SJSA1 (cell line): Measurements from ENCODE around the gene HSD11B1. TPM values are rescaled to one million over a fixed set of nuclear protein-coding genes. Genes with fewer than 3 reads are reported as not detected.

Source experiments
- DNase-seq, 2 experiments: peaks; one replicate each; pipeline ENCODE4 v3.0.0-alpha.2; 2015 to 2020; ENCODE audit warnings: low spot score in 2 of 2, low read depth in 1 of 2
- H3K27ac ChIP-seq: fragments of 250-450 bp; sonication (Bioruptor Pico); 2 replicates; pipeline ENCODE4 v1.5.1; 2020; ENCODE audit warnings: mild to moderate bottlenecking, moderate library complexity
- H3K27me3 ChIP-seq: fragments of 250-450 bp; sonication (Bioruptor Pico); replicated peaks from 2 replicates; pipeline ENCODE4 v1.5.1; 2020; ENCODE audit warnings: mild to moderate bottlenecking, moderate library complexity
- H3K36me3 ChIP-seq: fragments of 250-450 bp; sonication (Bioruptor Pico); 2 replicates; pipeline ENCODE4 v1.5.1; 2020; ENCODE audit warnings: mild to moderate bottlenecking
- H3K4me1 ChIP-seq: fragments of 250-450 bp; sonication (Bioruptor Pico); replicated peaks from 2 replicates; pipeline ENCODE4 v1.6.1; 2021; ENCODE audit warnings: mild to moderate bottlenecking
- H3K4me3 ChIP-seq: fragments of 250-450 bp; sonication (Bioruptor Pico); 2 replicates; pipeline ENCODE4 v1.5.1; 2020; ENCODE audit warnings: mild to moderate bottlenecking
- H3K9me3 ChIP-seq: fragments of 250-450 bp; sonication (Bioruptor Pico); replicated peaks from 2 replicates; pipeline ENCODE4 v1.5.1; 2020; ENCODE audit warnings: mild to moderate bottlenecking
- total RNA-seq: library from RNA; depleted of rRNA; stranded (reverse); fragments of >200 nt; shearing (Covaris generic); gene quantifications from 2 replicates; pipeline ENCODE4 v1.2.3, GENCODE V29; 2014

The HSD11B1 gene
- total RNA-seq, 1 experiment from 2014 or later = 0.13 TPM

DNA sequence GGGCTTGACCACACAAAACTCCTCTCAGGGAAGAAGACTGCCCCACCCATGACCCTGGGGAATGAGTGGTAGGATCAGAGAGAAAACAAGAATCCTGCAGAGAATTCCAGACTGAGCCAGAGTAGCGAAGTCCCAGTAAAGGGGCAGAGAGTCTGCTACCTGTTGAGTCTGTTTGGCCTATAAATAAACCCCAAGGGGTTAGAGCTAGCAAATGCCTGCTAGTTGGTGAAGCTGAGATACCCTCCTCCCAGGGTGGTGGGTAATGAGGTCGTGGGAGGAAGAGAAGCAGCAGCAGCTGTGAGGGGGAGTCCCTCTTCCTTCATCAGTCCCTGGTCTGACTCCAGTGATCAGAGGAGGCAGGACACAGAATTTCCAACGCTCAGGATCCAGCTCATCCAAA, 53.8 kb downstream of the HSD11B1 start:
- H3K27ac ChIP-seq = no peak overlapping the region
- H3K4me3 ChIP-seq = no peak overlapping the region
- no peaks in the 10 kb centered on the region for H3K36me3 ChIP-seq
- no peaks in the 10 kb centered on the region for H3K9me3 ChIP-seq
- H3K27me3 ChIP-seq = no peaks in the 10 kb centered on the region
- no peak for DNase-seq
- no peaks in the 10 kb centered on the region for H3K4me1 ChIP-seq

DNA sequence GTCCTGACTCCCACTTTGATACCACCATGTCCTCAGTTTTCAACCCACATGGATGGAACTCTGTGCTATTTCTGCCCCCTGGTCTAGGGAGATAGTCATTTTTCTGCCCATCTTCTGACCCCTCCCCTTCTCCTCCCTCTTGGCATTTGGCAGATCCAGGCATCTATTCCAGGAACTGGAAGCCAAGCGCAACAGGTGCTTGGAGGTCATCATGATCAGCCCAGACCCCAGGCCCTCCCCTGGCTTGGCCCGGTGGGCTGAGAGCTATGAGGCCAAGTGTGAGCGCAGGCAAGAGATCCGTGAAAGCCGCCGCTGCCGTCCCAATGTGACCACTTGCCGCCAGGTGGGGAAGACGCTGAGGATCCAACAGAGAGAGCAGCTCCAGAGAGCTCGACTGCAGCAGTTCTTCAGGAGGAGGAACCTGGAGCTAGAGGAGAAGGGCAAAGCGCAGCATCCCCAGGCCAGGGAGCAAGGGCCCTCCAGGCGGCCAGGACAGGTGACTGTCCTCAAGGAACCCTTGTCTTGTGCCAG, 55.2 kb downstream of the HSD11B1 start:
- H3K4me1 ChIP-seq = no peaks in the 10 kb centered on the region
- no peaks in the 10 kb centered on the region for H3K27me3 ChIP-seq
- no peak overlapping the region for H3K27ac ChIP-seq
- H3K36me3 ChIP-seq = no peaks in the 10 kb centered on the region
- H3K4me3 ChIP-seq = no peak overlapping the region
- H3K9me3 ChIP-seq = no peaks in the 10 kb centered on the region
- DNase-seq = no peak

DNA sequence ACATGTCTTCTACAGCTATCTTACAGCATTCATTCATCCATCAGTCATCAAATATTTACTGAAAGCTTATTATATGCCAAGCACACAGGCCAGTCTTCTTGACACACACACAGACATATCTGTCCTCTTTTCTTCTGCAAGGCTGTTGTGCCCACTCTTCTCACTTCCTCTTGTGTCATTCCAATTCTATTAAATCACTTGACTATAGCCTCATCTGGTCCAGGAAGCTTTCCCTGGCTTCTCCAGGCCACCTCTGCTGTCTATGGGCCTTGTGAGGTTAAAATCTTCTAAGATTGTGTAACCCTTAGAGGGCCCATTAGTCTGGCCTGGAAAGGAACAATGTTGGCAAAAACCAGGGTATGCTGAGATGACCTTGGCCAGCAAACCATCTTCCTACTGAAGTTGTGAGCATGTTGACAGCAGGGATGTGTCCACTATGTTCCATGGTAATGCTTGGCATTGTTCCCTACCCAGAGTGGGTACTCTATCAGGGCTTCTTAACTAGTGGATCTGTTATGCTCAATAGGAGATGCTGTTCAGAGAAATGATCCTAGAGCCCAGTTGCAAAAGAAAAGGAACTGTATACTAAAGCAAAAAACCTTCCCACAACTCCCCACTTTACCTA, 56.5 kb downstream of the HSD11B1 start:
- DNase-seq = no peak
- no peaks in the 10 kb centered on the region for H3K4me1 ChIP-seq
- no peak overlapping the region for H3K4me3 ChIP-seq
- no peaks in the 10 kb centered on the region for H3K36me3 ChIP-seq
- no peaks in the 10 kb centered on the region for H3K9me3 ChIP-seq
- no peaks in the 10 kb centered on the region for H3K27me3 ChIP-seq
- H3K27ac ChIP-seq = no peak overlapping the region

DNA sequence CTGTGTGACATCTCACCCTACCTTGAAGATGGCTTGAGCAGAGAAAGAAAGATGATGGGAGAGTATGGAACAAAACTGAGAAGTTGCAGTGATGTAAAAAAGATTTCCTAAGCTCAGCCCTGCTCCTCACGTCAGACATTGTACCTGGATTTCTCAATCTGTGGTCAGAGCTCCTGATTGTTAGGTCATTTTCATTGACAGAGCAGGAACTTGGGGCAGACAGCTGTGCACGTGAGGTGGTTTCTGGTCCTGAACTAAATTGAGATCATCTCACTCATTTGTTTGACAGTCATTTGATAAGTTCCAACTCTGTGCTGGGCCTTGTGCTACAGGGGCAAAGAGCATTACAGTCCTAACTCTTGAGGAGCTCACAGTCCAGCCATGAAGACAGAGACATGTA, 61.4 kb downstream of the HSD11B1 start:
- no peaks in the 10 kb centered on the region for H3K36me3 ChIP-seq
- DNase-seq = no peak
- H3K27me3 ChIP-seq = no peaks in the 10 kb centered on the region
- H3K27ac ChIP-seq = no peak overlapping the region
- H3K9me3 ChIP-seq = no peaks in the 10 kb centered on the region
- peaks cover 19% of the 10 kb centered on the region for H3K4me1 ChIP-seq
- H3K4me3 ChIP-seq = no peak overlapping the region

DNA sequence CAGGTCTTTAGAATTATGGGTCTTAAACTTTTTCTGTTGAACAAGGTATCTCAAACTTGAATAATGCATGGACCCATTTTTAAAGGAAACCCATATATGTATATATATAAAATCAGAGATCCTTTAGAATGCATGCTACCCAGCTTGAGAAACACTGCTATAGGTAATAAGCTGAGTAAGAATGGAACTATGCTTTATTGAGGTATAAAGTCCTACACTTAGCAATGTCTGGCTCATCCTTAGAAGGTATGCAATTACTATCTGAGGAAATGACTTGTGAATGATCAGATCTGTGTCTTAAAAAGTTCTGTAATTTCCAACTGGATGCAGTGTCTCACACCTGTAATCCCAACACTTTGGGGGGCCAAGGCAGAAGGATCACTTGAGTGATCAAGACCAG, 62.5 kb downstream of the HSD11B1 start:
- Histone ChIP-seq H3K9me3 (no peaks in the 10 kb centered on the region), H3K36me3 (no peaks in the 10 kb centered on the region), H3K4me3 (no peak overlapping the region), H3K27me3 (no peaks in the 10 kb centered on the region), H3K27ac (no peak overlapping the region), H3K4me1 (peaks cover 19% of the 10 kb centered on the region)
- DNase-seq = no peak

DNA sequence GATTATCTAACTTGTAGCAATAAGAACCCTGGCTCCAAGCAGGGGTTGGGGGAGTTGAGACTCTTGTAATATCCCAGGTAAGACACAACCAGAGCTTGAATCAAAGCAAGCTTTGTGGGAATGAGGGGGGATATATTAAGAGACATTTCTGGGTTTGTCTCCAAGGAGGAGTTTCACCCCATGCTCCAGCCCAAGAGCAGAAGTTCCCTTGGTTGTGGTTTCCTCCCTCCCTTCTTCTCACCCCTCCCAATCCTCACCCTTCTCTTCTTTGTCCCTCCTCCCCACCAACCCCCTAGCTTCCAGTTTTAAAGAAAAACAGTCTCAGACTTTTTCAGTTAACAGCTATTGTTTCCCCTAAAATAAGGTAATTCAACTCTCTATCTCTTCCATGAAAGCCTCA, 63.1 kb downstream of the HSD11B1 start:
- Histone ChIP-seq H3K36me3 (no peaks in the 10 kb centered on the region), H3K27ac (no peak overlapping the region), H3K4me1 (peaks cover 19% of the 10 kb centered on the region), H3K4me3 (no peak overlapping the region), H3K9me3 (no peaks in the 10 kb centered on the region), H3K27me3 (no peaks in the 10 kb centered on the region)
- DNase-seq = no peak

DNA sequence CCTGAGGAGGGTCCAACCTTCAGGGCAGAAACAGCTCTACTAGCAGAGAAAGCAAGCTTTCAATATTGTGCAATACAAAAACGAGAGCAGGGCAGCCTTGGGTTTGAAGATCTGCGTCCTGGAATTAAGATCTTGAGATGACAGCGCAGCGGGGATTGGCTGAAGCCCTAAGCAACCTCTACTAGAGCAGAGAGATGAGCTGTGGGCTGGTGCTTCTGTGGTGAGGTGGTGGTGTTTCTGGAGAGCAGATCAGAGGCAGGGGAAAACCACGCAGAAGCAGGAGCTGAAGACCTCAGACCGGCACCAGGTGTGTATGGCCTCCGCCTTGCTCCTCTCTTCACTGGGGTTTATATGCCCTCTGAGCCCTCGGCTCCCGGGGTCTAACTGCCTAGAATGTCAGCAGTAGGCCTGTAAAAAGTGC, 63.7 kb downstream of the HSD11B1 start:
- H3K9me3 ChIP-seq = no peaks in the 10 kb centered on the region

DNA sequence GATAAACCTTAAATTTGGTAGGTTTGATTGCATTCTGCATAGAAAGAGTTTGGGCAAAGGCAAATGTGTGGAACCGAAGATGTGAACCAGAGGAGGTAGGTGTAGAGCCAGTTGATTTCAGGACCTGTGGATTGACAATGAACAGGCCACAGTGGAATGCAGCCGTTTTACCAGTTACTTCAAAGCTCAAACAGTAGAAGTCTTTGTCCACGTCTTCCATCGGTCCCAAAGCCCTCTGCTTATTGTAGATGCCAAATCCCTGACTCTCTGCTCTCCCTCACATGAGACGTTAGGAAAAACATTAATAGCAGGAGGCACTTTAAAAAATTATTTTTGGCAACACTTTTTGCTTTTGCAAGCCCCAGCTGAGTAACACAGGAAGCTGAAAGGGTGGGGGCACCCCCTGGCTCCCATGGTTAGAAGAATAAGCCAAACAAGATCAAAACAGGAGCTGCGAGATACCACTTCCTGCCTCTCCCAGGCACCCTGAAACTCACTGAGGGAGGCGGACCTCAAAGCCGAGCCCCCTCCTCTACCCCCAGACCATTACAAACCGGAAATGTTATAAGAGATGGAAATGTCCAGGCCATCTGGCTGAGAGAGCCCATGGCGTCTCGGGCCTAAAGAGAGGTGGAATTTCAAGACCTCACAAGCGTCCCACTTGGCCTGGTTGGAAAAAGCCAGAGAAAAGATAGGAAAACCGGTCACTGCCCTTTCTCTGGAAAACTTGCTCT, 64.7 kb downstream of the HSD11B1 start:
- Histone ChIP-seq H3K9me3 (no peaks in the 10 kb centered on the region), H3K4me1 (peaks cover 19% of the 10 kb centered on the region), H3K36me3 (no peaks in the 10 kb centered on the region), H3K27me3 (no peaks in the 10 kb centered on the region), H3K4me3 (no peak overlapping the region), H3K27ac (peak overlapping the region; percentile 76)
- peak; percentile 59 to 66 for DNase-seq

More for the DNA sequence above, 63.7 kb downstream of the HSD11B1 start:
- Histone ChIP-seq H3K27me3 (no peaks in the 10 kb centered on the region), H3K4me3 (no peak overlapping the region), H3K4me1 (peaks cover 19% of the 10 kb centered on the region), H3K36me3 (no peaks in the 10 kb centered on the region), H3K27ac (peak overlapping the region; percentile 76)
- DNase-seq = no peak

DNA sequence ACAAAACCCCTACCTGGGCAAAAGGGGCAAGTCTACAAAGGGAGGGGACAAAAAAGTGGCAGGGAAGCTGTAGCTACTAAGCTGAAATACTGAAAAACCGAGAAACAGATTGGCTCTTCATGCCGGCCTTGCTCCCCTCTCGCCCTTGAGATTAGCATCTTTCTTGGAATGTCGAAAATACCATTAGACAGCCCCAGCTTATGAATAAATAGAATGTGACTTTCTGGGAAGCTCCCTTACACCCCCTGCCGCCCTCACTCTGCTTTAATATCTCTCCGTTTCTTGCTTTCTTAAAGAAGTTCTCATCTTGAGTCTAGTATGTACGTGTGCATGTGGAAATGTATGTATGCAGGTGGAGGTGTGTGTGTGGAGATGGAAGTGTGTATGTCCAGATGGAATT, 65.3 kb downstream of the HSD11B1 start:
- no peaks in the 10 kb centered on the region for H3K9me3 ChIP-seq
- no peaks in the 10 kb centered on the region for H3K36me3 ChIP-seq
- peak overlapping the region; percentile 76 for H3K27ac ChIP-seq
- no peak overlapping the region for H3K4me3 ChIP-seq
- no peak for DNase-seq
- peaks cover 19% of the 10 kb centered on the region for H3K4me1 ChIP-seq
- no peaks in the 10 kb centered on the region for H3K27me3 ChIP-seq

DNA sequence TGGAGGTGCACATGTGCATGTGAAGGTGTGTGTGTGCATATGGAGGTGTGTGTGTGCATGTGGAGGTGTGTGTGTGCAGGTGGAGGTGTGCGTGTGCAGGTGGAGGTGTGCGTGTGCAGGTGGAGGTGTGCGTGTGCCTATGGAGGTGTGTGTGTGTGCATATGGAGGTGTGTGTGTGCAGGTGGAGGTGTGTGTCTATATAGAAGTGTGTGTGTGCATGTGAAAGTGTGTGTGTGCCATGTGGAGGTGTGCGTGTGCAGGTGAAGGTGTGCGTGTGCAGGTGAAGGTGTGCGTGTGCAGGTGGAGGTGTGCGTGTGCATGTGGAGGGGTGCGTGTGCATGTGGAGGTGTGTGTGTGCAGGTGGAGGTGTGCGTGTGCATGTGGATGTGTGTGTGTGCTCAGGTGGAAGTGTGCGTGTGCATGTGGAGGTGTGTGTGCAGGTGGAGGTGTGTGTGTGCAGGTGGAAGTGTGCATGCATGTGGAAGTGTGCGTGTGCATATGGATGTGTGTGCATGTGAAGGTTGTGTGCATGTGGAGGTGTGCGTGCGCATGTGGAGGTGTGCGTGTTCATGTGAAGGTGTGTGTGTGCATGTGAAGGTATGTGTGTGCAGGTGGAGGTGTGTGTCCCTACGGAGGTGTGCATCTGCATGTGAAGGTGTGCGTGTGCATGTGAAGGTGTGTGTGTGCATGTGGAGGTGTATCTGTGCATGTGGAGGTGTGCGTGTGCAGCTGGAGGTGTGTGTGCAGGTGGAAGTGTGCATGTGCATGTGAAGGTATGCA, 66.2 kb downstream of the HSD11B1 start:
- no peak for DNase-seq
- H3K36me3 ChIP-seq = no peaks in the 10 kb centered on the region
- no peaks in the 10 kb centered on the region for H3K9me3 ChIP-seq
- H3K4me3 ChIP-seq = no peak overlapping the region
- no peaks in the 10 kb centered on the region for H3K27me3 ChIP-seq
- peaks cover 19% of the 10 kb centered on the region for H3K4me1 ChIP-seq
- no peak overlapping the region for H3K27ac ChIP-seq

DNA sequence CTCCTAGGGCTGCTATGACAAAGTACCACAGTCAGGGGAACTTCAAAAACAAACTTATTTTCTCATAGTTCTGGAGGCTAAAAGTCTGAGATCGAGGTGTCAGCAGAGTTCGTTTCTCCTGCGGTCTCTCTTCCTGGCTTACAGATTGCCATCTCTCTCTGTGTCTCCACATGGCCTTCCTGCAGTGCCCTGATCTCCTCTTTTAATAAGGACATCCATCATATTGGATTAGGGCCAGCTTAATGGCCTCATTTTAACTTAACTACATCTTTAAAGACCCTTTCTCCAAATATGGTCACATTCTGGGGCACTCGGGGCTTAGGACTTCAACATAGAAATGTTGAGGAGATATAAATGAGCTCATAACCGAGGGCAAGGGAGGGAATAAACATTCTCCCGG, 67.5 kb downstream of the HSD11B1 start:
- no peak overlapping the region for H3K4me3 ChIP-seq

DNA sequence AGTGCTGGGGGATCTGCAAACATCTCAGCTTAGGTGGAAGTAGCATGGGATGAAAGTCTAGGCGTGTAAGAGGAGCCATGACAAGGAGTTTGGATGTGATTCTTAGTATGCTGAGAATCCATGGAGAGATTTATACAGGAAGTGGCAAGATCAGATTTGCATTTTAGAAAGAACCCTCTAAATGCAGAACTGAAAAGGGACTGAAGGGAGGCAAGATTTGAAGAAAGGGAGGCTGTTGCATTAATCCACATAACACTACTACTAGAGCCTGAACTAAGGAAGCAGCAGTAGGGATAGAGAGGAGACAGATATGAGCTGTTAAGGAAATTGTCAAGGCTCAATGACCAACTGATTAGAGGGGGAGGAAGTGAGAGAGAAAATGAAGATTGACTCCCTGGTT, 69.9 kb downstream of the HSD11B1 start:
- H3K36me3 ChIP-seq = no peaks in the 10 kb centered on the region
- H3K9me3 ChIP-seq = no peaks in the 10 kb centered on the region
- no peaks in the 10 kb centered on the region for H3K27me3 ChIP-seq
- peaks cover 6% of the 10 kb centered on the region for H3K4me1 ChIP-seq
- H3K27ac ChIP-seq = no peak overlapping the region
- H3K4me3 ChIP-seq = no peak overlapping the region
- no peak for DNase-seq

More for the DNA sequence above, 67.5 kb downstream of the HSD11B1 start:
- Histone ChIP-seq H3K27ac (no peak overlapping the region), H3K27me3 (no peaks in the 10 kb centered on the region), H3K4me1 (peaks cover 19% of the 10 kb centered on the region), H3K36me3 (no peaks in the 10 kb centered on the region), H3K9me3 (no peaks in the 10 kb centered on the region)
- no peak for DNase-seq

DNA sequence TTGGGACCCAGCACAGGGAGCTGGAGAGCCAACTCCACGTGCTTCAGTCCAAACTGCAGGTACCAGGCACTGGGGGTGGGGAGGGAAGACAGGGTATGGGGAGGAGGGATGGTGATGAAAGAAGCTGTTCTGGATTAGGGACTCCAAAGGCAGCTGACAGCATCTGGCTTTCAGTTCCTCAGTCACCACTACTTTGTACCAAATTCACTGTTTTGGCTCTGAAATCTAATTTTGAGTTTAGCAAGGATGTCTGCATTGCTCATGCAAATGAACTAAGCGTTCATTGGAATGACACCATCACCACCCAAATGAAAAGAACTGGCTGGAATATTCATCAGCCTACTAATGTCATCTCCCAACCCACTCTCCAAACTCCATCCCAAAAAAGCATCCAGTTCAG, 71.0 kb downstream of the HSD11B1 start:
- no peak for DNase-seq
- no peaks in the 10 kb centered on the region for H3K27me3 ChIP-seq
- H3K4me1 ChIP-seq = no peaks in the 10 kb centered on the region
- H3K9me3 ChIP-seq = no peaks in the 10 kb centered on the region
- H3K36me3 ChIP-seq = no peaks in the 10 kb centered on the region
- no peak overlapping the region for H3K4me3 ChIP-seq
- H3K27ac ChIP-seq = no peak overlapping the region

DNA sequence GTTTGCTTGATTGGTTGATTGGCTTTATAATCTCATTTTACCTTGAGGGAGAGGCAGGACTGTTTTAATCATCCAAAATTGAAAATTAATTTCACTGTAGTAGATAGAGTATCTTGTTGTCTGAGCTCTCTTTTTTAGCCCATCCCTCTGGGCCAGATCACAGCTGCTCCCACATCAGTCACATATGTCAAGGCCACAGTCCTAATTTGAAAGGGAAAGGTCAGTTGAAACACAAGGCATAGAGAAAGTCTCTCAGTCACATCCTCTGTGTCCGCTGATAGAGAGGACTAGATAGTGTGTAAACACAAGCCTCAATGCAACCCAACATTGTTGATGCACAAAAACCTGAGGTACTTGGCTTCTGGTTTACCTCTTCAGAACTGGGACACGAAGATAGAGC, 72.9 kb downstream of the HSD11B1 start:
- Histone ChIP-seq H3K36me3 (0 out of 2 replicates have a peak, but pooled peaks cover 3% of the 10 kb centered on the region), H3K9me3 (no peaks in the 10 kb centered on the region), H3K27me3 (no peaks in the 10 kb centered on the region), H3K4me3 (no peak overlapping the region), H3K27ac (no peak overlapping the region), H3K4me1 (no peaks in the 10 kb centered on the region)
- DNase-seq = no peak
